Measurements from ENCODE around the gene SGK2. TPM values are rescaled to one million over a fixed set of nuclear protein-coding genes. Genes with fewer than 3 reads are reported as not detected.

Gene SGK2
- 0.21 TPM for polyA plus RNA-seq (2012; ENCODE audit: low read depth, missing spikeins)

GRCh38 chr20:43558412-43559146 lies at the start of gene SGK2:
SGK2 (plus strand) TSS chr20:43559027; CDS start chr20:43566496, 7,469 bp downstream.
- no peak for TF ChIP-seq POLR2A (IDR thresholded peaks at IDR 0.05; ENCODE audit: low read depth, low read length)
- TF ChIP-seq TAF1 (IDR thresholded peaks at IDR 0.05; ENCODE audit: low read depth, low read length) = no peak
- no peak for TF ChIP-seq PAX5 (IDR thresholded peaks at IDR 0.05; ENCODE audit: insufficient read depth, low read length, severe bottlenecking)
- no peak for TF ChIP-seq SPI1 (IDR thresholded peaks at IDR 0.05; ENCODE audit: low read depth, low read length)
- TF ChIP-seq POU2F2 (IDR thresholded peaks at IDR 0.05; ENCODE audit: low read depth, low read length) = no peak
- no peak for TF ChIP-seq POLR2AphosphoS5 (IDR thresholded peaks at IDR 0.05; ENCODE audit: low read depth, low read length)
- no peak for FAIRE-seq
- DNase-seq (ENCODE audit: insufficient read length, low spot score) = no peak

- FAIRE-seq = no peak
- TF ChIP-seq PAX5 (IDR thresholded peaks at IDR 0.05; ENCODE audit: insufficient read depth, low read length, severe bottlenecking) (no peak), POU2F2 (IDR thresholded peaks at IDR 0.05; ENCODE audit: low read depth, low read length) (no peak), POLR2A (IDR thresholded peaks at IDR 0.05; ENCODE audit: low read depth, low read length) (no peak), POLR2AphosphoS5 (IDR thresholded peaks at IDR 0.05; ENCODE audit: low read depth, low read length) (no peak), TAF1 (IDR thresholded peaks at IDR 0.05; ENCODE audit: low read depth, low read length) (no peak), SPI1 (IDR thresholded peaks at IDR 0.05; ENCODE audit: low read depth, low read length) (no peak)
- no peak for DNase-seq (ENCODE audit: insufficient read length, low spot score)
Observed at GRCh38 chr20:43511879-43512278, 46.9 kb upstream of the SGK2 start.

DNA sequence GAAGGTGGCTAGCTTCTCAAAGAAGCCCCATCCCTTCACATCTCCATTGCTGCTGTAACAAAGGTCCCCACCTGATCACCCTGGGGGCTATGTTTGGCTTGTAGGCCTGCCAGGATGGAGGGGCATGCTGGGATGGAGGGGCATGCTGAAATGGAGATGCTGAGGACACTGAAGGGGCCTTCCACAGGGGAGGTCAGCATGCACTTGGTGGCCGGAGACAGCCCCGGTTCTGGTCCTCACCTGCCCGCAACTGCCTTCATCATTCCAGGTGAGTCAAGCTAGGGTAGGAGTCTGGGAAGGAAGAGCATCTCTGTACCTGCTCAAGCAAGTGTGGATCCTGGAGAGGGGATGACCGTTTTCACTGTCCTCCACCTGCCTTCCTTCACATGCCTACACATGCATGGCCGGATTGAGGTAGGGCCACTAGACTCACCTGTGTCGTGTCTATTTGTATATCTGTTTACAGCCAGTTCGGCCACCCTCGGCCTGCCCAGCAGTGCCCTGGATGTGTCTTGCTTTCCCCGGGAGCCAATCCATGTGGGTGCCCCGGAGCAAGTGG lies 45.4 kb upstream of the SGK2 start:
- no peak for DNase-seq (ENCODE audit: insufficient read length, low spot score)
- no peak for FAIRE-seq
- TF ChIP-seq PAX5 (IDR thresholded peaks at IDR 0.05; ENCODE audit: insufficient read depth, low read length, severe bottlenecking) = no peak
- no peak for TF ChIP-seq TAF1 (IDR thresholded peaks at IDR 0.05; ENCODE audit: low read depth, low read length)
- no peak for TF ChIP-seq POU2F2 (IDR thresholded peaks at IDR 0.05; ENCODE audit: low read depth, low read length)
- no peak for TF ChIP-seq POLR2AphosphoS5 (IDR thresholded peaks at IDR 0.05; ENCODE audit: low read depth, low read length)
- TF ChIP-seq POLR2A (IDR thresholded peaks at IDR 0.05; ENCODE audit: low read depth, low read length) = no peak
- no peak for TF ChIP-seq SPI1 (IDR thresholded peaks at IDR 0.05; ENCODE audit: low read depth, low read length)

GRCh38 chr20:43513931-43514647 lies 44.7 kb upstream of the SGK2 start:
- DNase-seq (ENCODE audit: insufficient read length, low spot score) (peak; percentile 94), FAIRE-seq (peak; percentile 76)
- 0 out of 2 replicates have a peak, but pooled peaks have one; percentile 36 for TF ChIP-seq POLR2AphosphoS5 (IDR thresholded peaks at IDR 0.05; ENCODE audit: low read depth, low read length)
- TF ChIP-seq POU2F2 (IDR thresholded peaks at IDR 0.05; ENCODE audit: low read depth, low read length) = no peak
- peak; percentile 41 for TF ChIP-seq SPI1 (IDR thresholded peaks at IDR 0.05; ENCODE audit: low read depth, low read length)

- no peak for TF ChIP-seq POLR2AphosphoS5 (IDR thresholded peaks at IDR 0.05; ENCODE audit: low read depth, low read length)
- no peak for TF ChIP-seq PAX5 (IDR thresholded peaks at IDR 0.05; ENCODE audit: insufficient read depth, low read length, severe bottlenecking)
- TF ChIP-seq SPI1 (IDR thresholded peaks at IDR 0.05; ENCODE audit: low read depth, low read length) = no peak
- TF ChIP-seq POLR2A (IDR thresholded peaks at IDR 0.05; ENCODE audit: low read depth, low read length) = no peak
- no peak for TF ChIP-seq TAF1 (IDR thresholded peaks at IDR 0.05; ENCODE audit: low read depth, low read length)
- no peak for TF ChIP-seq POU2F2 (IDR thresholded peaks at IDR 0.05; ENCODE audit: low read depth, low read length)
- no peak for DNase-seq (ENCODE audit: insufficient read length, low spot score)
Observed at GRCh38 chr20:43514648-43514999, 44.2 kb upstream of the SGK2 start.

GRCh38 chr20:43515628-43516027 lies 43.2 kb upstream of the SGK2 start:
- FAIRE-seq (no peak), DNase-seq (ENCODE audit: insufficient read length, low spot score) (no peak)
- TF ChIP-seq POLR2A (IDR thresholded peaks at IDR 0.05; ENCODE audit: low read depth, low read length) (no peak), POU2F2 (IDR thresholded peaks at IDR 0.05; ENCODE audit: low read depth, low read length) (no peak), PAX5 (IDR thresholded peaks at IDR 0.05; ENCODE audit: insufficient read depth, low read length, severe bottlenecking) (no peak), TAF1 (IDR thresholded peaks at IDR 0.05; ENCODE audit: low read depth, low read length) (no peak), POLR2AphosphoS5 (IDR thresholded peaks at IDR 0.05; ENCODE audit: low read depth, low read length) (no peak), SPI1 (IDR thresholded peaks at IDR 0.05; ENCODE audit: low read depth, low read length) (no peak)

More at GRCh38 chr20:43514648-43514999, 44.2 kb upstream of the SGK2 start:
- FAIRE-seq = no peak

DNA sequence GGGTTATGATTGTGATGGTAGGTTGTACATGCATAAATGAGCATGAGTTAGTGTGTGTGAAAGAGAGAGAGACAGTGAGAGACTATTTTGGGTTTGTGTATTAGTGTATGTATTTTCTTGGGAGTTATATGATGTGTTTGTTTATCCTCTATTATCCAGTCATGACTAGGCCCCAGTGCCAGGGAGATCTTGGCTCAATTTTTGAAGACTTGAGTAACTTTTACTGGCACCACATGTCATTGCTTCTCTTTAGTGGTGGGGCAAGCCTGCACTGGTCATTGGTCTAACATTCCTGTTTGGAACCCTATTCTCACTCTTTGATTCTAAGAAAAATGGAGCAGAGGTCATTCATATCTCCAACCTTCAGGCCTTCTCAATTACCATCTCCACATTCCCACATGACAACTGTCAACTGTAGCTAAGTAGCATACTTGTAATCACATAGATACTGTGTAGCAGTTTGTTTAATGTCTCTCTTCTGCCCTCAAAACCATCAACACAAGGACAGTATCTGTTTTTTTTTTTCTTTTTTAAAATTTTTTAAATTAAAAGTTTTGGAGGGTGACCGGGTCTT lies 42.5 kb upstream of the SGK2 start:
- DNase-seq (ENCODE audit: insufficient read length, low spot score) = no peak
- FAIRE-seq = no peak
- TF ChIP-seq POLR2AphosphoS5 (IDR thresholded peaks at IDR 0.05; ENCODE audit: low read depth, low read length) (no peak), POLR2A (IDR thresholded peaks at IDR 0.05; ENCODE audit: low read depth, low read length) (no peak), POU2F2 (IDR thresholded peaks at IDR 0.05; ENCODE audit: low read depth, low read length) (no peak), TAF1 (IDR thresholded peaks at IDR 0.05; ENCODE audit: low read depth, low read length) (no peak), SPI1 (IDR thresholded peaks at IDR 0.05; ENCODE audit: low read depth, low read length) (no peak), PAX5 (IDR thresholded peaks at IDR 0.05; ENCODE audit: insufficient read depth, low read length, severe bottlenecking) (no peak)

- FAIRE-seq (no peak), DNase-seq (ENCODE audit: insufficient read length, low spot score) (no peak)
Observed at GRCh38 chr20:43520074-43520630, 38.7 kb upstream of the SGK2 start.

More at GRCh38 chr20:43520074-43520630, 38.7 kb upstream of the SGK2 start:
- TF ChIP-seq TAF1 (IDR thresholded peaks at IDR 0.05; ENCODE audit: low read depth, low read length) = no peak
- no peak for TF ChIP-seq POLR2AphosphoS5 (IDR thresholded peaks at IDR 0.05; ENCODE audit: low read depth, low read length)
- no peak for TF ChIP-seq PAX5 (IDR thresholded peaks at IDR 0.05; ENCODE audit: insufficient read depth, low read length, severe bottlenecking)
- no peak for TF ChIP-seq POU2F2 (IDR thresholded peaks at IDR 0.05; ENCODE audit: low read depth, low read length)
- no peak for TF ChIP-seq POLR2A (IDR thresholded peaks at IDR 0.05; ENCODE audit: low read depth, low read length)
- no peak for TF ChIP-seq SPI1 (IDR thresholded peaks at IDR 0.05; ENCODE audit: low read depth, low read length)

Data from GM12891 (cell line).